GM23248 (cell line): ENCODE data around the gene FLT4. TPM values are rescaled to one million over a fixed set of nuclear protein-coding genes. Genes with fewer than 3 reads are reported as not detected.

Source experiments
- DNase-seq: peaks from one replicate; pipeline ENCODE4 v3.0.0-alpha.2; 2015
- H2AFZ ChIP-seq: fragments of 200-600 bp; sonication (generic); 2 replicates; pipeline ENCODE4 v1.6.1; 2016; ENCODE audit warnings: antibody characterized with exemption
- H3F3A ChIP-seq: fragments of 200-600 bp; sonication (generic); 2 replicates; pipeline ENCODE4 v1.6.1; 2016; ENCODE audit warnings: mild to moderate bottlenecking, antibody characterized with exemption, mixed run types; ENCODE audit not compliant: insufficient read depth
- H3K27ac ChIP-seq: fragments of 200-600 bp; sonication (generic); 2 replicates; pipeline ENCODE4 v1.5.1; 2016; ENCODE audit warnings: mild to moderate bottlenecking
- H3K27me3 ChIP-seq: fragments of 200-600 bp; sonication (generic); replicated peaks from 2 replicates; pipeline ENCODE4 v1.6.1; 2016; ENCODE audit warnings: mild to moderate bottlenecking; ENCODE audit not compliant: insufficient read depth
- H3K36me3 ChIP-seq: fragments of 200-600 bp; sonication (generic); 2 replicates; pipeline ENCODE4 v1.6.1; 2016; ENCODE audit warnings: low read depth, mild to moderate bottlenecking
- H3K4me1 ChIP-seq: fragments of 200-600 bp; sonication (generic); 2 replicates; pipeline ENCODE4 v1.6.1; 2016; ENCODE audit warnings: mild to moderate bottlenecking; ENCODE audit not compliant: insufficient read depth
- H3K4me2 ChIP-seq: fragments of 200-600 bp; sonication (generic); one replicate; pipeline ENCODE4 v1.6.1; 2016; ENCODE audit warnings: mild to moderate bottlenecking; ENCODE audit not compliant: unreplicated experiment
- H3K4me3 ChIP-seq: fragments of 200-600 bp; sonication (generic); 2 replicates; pipeline ENCODE4 v1.5.1; 2016; ENCODE audit warnings: mild to moderate bottlenecking
- H3K79me2 ChIP-seq: fragments of 200-600 bp; sonication (generic); 2 replicates; pipeline ENCODE4 v1.6.1; 2016; ENCODE audit warnings: mild to moderate bottlenecking; ENCODE audit not compliant: insufficient read depth
- H3K9ac ChIP-seq: fragments of 200-600 bp; sonication (generic); 2 replicates; pipeline ENCODE4 v1.6.1; 2016; ENCODE audit warnings: mild to moderate bottlenecking
- H3K9me2 ChIP-seq: fragments of 200-600 bp; sonication (generic); 2 replicates; pipeline ENCODE4 v1.6.1; 2016; ENCODE audit warnings: mixed run types, mild to moderate bottlenecking, moderate library complexity; ENCODE audit not compliant: insufficient read depth
- H3K9me3 ChIP-seq: fragments of 200-600 bp; sonication (generic); one replicate; pipeline ENCODE4 v1.6.1; 2017; ENCODE audit warnings: low read depth
- H4K20me1 ChIP-seq: fragments of 200-600 bp; sonication (generic); 2 replicates; pipeline ENCODE4 v1.6.0; 2016; ENCODE audit not compliant: insufficient read depth
- EZH2 ChIP-seq: fragments of 200-600 bp; sonication (generic); IDR thresholded peaks from 2 replicates; pipeline ENCODE4 v1.6.1; 2018; ENCODE audit warnings: antibody characterized with exemption, mild to moderate bottlenecking; ENCODE audit not compliant: insufficient read depth, poor library complexity, severe bottlenecking
- EZH2phosphoT487 ChIP-seq: fragments of 200-600 bp; sonication (generic); IDR thresholded peaks from 2 replicates; pipeline ENCODE4 v1.6.1; 2018; ENCODE audit warnings: antibody characterized with exemption, moderate library complexity, mild to moderate bottlenecking, low read depth; ENCODE audit not compliant: insufficient read depth
- WGBS, 2 experiments: methylation state at CpG; one replicate each; pipeline ENCODE4 v1.1.6; 2015 to 2017; ENCODE audit warnings: low lambda C conversion rate in 2 of 2, low coverage in 1 of 2; ENCODE audit errors: missing lambda C conversion rate in 2 of 2; 5-methylcytosine and 5-hydroxymethylcytosine counted together
- in situ Hi-C: fragments of 300-500 bp; cut with MboI; formaldehyde crosslinking; loops from 2 replicates; pipeline ENCODE4 v1.15.0; 2020
- polyA plus RNA-seq: library from polyadenylated mRNA; unstranded; fragments of >200 nt; fragmentation: Nextera tagmentation; extraction: Ambion mirVana; gene quantifications from 2 replicates; pipeline ENCODE4 v1.2.1, GENCODE V29; 2016
- total RNA-seq: library from RNA; depleted of rRNA; stranded (reverse); fragments of >200 nt; shearing (Covaris generic); gene quantifications from 2 replicates; pipeline ENCODE4 v1.2.3, GENCODE V29; 2014

FLT4 gene
- total and polyA plus RNA-seq, 2 experiments from 2014 or later, result not detected

DNA sequence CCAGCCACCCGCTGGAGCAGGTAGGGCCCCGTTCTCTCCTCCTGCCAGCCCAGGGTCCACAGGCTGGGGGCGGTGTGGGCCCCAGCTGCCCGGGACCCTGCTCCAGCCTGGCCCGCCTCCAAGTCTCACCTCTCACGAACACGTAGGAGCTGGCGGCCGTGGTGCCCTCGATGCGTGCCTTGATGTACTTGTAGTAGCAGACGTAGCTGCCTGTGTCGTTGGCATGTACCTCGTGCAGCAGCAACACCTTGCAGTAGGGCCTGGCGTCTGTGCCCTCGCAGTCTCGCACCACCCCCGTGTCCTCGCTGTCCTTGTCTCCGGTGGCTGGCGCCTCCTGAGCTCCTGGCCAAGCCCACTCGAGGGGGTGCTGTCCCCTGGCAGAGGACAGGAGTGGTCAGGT is 19.0 kb downstream of the FLT4 start:
- in situ Hi-C loops, result no loop called here
- Histone ChIP-seq H3K4me2 (no peak overlapping the region), H3K79me2 (no peaks in the 10 kb centered on the region), H4K20me1 (no peaks in the 10 kb centered on the region), H3K36me3 (no peaks in the 10 kb centered on the region), H3K9me2 (no peaks in the 10 kb centered on the region), H3F3A (no peaks in the 10 kb centered on the region), H3K4me1 (no peaks in the 10 kb centered on the region), H3K27ac (no peak overlapping the region), H3K9ac (no peak overlapping the region), H2AFZ (no peak overlapping the region), H3K9me3 (no peaks in the 10 kb centered on the region), H3K4me3 (no peak overlapping the region), H3K27me3 (no peaks in the 10 kb centered on the region; the same call in 1 of the 2 replicates)
- WGBS, 2 experiments, result 61 to 79% methylated on average over 11 to 21 of the region's 22 CpGs
- no peak for DNase-seq
- TF ChIP-seq EZH2phosphoT487 (no peak), EZH2 (no peak)

GRCh38 chr5:180629831-180630382 is 19.5 kb downstream of the FLT4 start:
- H4K20me1 ChIP-seq, result no peaks in the 10 kb centered on the region
- no peaks in the 10 kb centered on the region for H3K79me2 ChIP-seq
- H3K27me3 ChIP-seq, result no peaks in the 10 kb centered on the region; the same call in 1 of the 2 replicates
- no peak overlapping the region for H3K4me3 ChIP-seq
- H3K36me3 ChIP-seq, result no peaks in the 10 kb centered on the region
- in situ Hi-C loops, result no loop called here
- DNase-seq, result no peak
- H3K9ac ChIP-seq, result no peak overlapping the region
- no peaks in the 10 kb centered on the region for H3K4me1 ChIP-seq
- no peaks in the 10 kb centered on the region for H3F3A ChIP-seq
- TF ChIP-seq EZH2, result no peak
- TF ChIP-seq EZH2phosphoT487, result no peak
- no peak overlapping the region for H2AFZ ChIP-seq
- 77% methylated on average over 25 of the region's 25 CpGs for WGBS, 2 experiments
- H3K9me3 ChIP-seq, result no peaks in the 10 kb centered on the region
- H3K4me2 ChIP-seq, result no peak overlapping the region
- no peak overlapping the region for H3K27ac ChIP-seq
- H3K9me2 ChIP-seq, result no peaks in the 10 kb centered on the region

DNA sequence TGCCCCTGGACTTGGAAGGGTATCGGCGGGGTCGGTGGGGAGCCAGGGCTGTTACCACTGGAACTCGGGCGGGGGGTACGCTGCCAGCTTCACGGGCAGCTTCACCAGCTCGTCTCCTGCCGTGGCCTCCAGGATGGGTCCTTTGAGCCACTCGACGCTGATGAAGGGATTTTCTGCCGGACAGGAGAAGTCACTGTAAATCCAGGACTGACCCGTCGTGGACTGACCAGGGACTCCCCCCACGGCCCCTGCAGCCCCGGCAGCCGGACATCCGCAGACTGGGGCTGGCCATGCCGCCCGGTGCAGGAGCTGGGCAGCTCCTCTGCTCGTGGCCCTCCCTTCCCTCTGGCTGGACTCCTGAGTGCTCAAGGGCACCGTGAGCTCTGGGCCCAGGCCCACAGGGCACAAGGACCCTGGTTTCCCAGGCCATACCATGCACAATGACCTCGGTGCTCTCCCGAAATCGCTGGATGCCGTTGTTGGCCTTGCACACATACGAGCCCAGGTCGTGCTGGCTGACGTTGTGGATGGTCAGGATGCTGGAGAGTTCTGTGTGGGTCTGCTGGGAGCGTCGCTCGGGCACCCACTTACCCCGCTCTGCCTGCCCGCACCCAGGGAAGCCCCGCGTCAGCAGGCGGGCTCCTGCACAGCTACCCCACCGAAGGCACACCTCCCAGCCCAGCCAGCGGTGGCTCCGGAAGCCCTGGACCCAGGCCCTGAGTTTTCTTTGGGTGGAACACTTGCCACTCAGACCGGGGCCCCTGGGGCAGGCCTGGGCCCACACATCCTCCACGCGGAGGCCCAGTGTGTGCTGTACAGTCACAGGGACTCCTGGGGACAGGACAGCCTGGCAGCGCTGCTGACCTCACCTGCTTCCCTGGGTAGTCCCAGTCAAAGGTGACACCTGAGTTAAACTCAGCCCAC is 20.3 kb downstream of the FLT4 start:
- Histone ChIP-seq H3K4me2 (no peak overlapping the region), H3K27me3 (no peaks in the 10 kb centered on the region; the same call in 1 of the 2 replicates), H3F3A (no peaks in the 10 kb centered on the region), H4K20me1 (no peaks in the 10 kb centered on the region), H2AFZ (no peak overlapping the region), H3K4me3 (no peak overlapping the region), H3K79me2 (no peaks in the 10 kb centered on the region), H3K4me1 (no peaks in the 10 kb centered on the region), H3K9me2 (no peaks in the 10 kb centered on the region), H3K27ac (no peak overlapping the region), H3K9ac (no peak overlapping the region), H3K9me3 (no peaks in the 10 kb centered on the region), H3K36me3 (no peaks in the 10 kb centered on the region)
- DNase-seq, result no peak
- in situ Hi-C loops, result no loop called here
- TF ChIP-seq EZH2 (no peak), EZH2phosphoT487 (no peak)
- WGBS, 2 experiments, result 75 to 77% methylated on average over 38 to 43 of the region's 44 CpGs

DNA sequence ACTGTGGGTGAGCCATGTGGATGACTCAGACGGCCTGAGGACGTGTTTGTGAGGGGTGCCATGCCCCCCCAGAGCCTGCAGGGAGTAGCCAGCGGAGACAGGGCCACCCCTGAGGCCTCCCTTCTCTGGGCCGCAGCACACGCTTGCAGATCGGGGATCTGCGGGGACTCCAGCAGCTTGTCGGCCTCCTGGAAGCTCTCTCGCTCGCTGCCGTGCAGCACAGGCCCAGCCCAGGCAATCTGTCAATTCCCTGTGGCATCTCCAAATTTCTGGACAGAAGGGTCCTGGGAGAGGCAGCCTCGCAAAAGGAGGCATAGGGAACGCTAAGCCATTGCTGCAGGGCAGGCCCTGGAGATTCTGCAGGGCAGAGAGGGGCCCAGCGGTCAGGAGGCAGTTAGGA is 21.2 kb downstream of the FLT4 start:
- H3K9ac ChIP-seq, result no peak overlapping the region
- H3K9me3 ChIP-seq, result no peaks in the 10 kb centered on the region
- no peaks in the 10 kb centered on the region for H3K9me2 ChIP-seq
- no peaks in the 10 kb centered on the region for H4K20me1 ChIP-seq
- no peak overlapping the region for H3K4me3 ChIP-seq
- TF ChIP-seq EZH2phosphoT487 (no peak), EZH2 (no peak)
- no peaks in the 10 kb centered on the region for H3K79me2 ChIP-seq
- H3K27me3 ChIP-seq, result no peaks in the 10 kb centered on the region; the same call in 1 of the 2 replicates
- 49 to 51% methylated on average over 11 to 14 of the region's 14 CpGs for WGBS, 2 experiments
- DNase-seq, result peak; percentile 16
- H3F3A ChIP-seq, result no peaks in the 10 kb centered on the region
- in situ Hi-C loops, result no loop called here
- H3K4me1 ChIP-seq, result no peaks in the 10 kb centered on the region
- H3K4me2 ChIP-seq, result no peak overlapping the region
- no peak overlapping the region for H3K27ac ChIP-seq
- H2AFZ ChIP-seq, result no peak overlapping the region
- H3K36me3 ChIP-seq, result no peaks in the 10 kb centered on the region
